HCT116 (cell line): ENCODE measurements around the gene USP46. TPM values are rescaled to one million over a fixed set of nuclear protein-coding genes. Genes with fewer than 3 reads are reported as not detected.

Experiments used
- ATAC-seq: fragments of 200-7000 bp; cut with Tn5 transposase; 2 replicates; pipeline ENCODE4 v1.9.1; 2020; ENCODE audit warnings: mild to moderate bottlenecking, moderate library complexity
- BruUV-seq: library from RNA; stranded (reverse); fragments of 400-500 nt; replicated peaks from 2 replicates; lab custom pipeline; 2021; lab: Mats Ljungman, UMichigan
- CTCF ChIA-PET: fragments of 300-600 bp; sonication (Branson Sonifier 250); formaldehyde crosslinking; loops from one replicate; lab custom pipeline; 2021; ENCODE audit warnings: antibody characterized with exemption; lab: Charles Lee
- POLR2A ChIA-PET: fragments of 300-600, 350-600 bp; sonication (Branson Sonifier 250); formaldehyde crosslinking; loops from one replicate; lab custom pipeline; 2021; ENCODE audit warnings: antibody characterized with exemption; lab: Charles Lee
- RAD21 ChIA-PET, 2 experiments: fragments of 300-600 bp; sonication (Branson Sonifier 250); formaldehyde crosslinking; loops; one replicate each; lab custom pipeline; 2023; ENCODE audit warnings: low total read pairs in 2 of 2; ENCODE audit not compliant: uncharacterized antibody in 2 of 2, unreplicated experiment in 2 of 2, low non-redundant PET in 1 of 2; lab: Charles Lee
- DNase-seq: peaks from one replicate; pipeline ENCODE4 v3.0.0-alpha.2; 2010; ENCODE audit warnings: low read depth, low spot score
- H2AFZ ChIP-seq: fragments of 200-600 bp; shearing (Covaris generic), sonication (generic); 2 replicates; pipeline ENCODE4 v1.6.1; 2017; ENCODE audit warnings: low read depth, mixed run types, mixed read lengths, antibody characterized with exemption, low read length; ENCODE audit not compliant: poor library complexity, severe bottlenecking
- H3K27ac ChIP-seq: 2 replicates; pipeline ENCODE4 v1.5.1; 2012; ENCODE audit warnings: low read depth, low read length
- H3K27me3 ChIP-seq: fragments of 200-600 bp; sonication (generic); 2 replicates; pipeline ENCODE4 v1.6.1; 2016; ENCODE audit warnings: mixed run types, low read length, mixed read lengths; ENCODE audit not compliant: insufficient read depth
- H3K36me3 ChIP-seq, 2 experiments: fragments of 200-500 bp in 1 of 2; fragments of 200-600 bp in 1 of 2; sonication (Bioruptor generic) in 1 of 2; sonication (generic) in 1 of 2; 2 replicates each; pipeline versions ENCODE4 v1.5.1 to v1.6.1; 2014 to 2016; ENCODE audit warnings: low read length in 2 of 2, inconsistent platforms in 1 of 2, mixed read lengths in 1 of 2, mixed run types in 1 of 2; ENCODE audit not compliant: insufficient read depth in 2 of 2, control insufficient read depth in 1 of 2
- H3K4me1 ChIP-seq, 2 experiments: fragments of 200-600 bp in 1 of 2; sonication (generic) in 1 of 2; 2 replicates each; pipeline versions ENCODE4 v1.5.1 to v1.6.1; 2012 to 2017; ENCODE audit warnings: low read length in 2 of 2, inconsistent platforms in 1 of 2, mild to moderate bottlenecking in 1 of 2, mixed read lengths in 1 of 2, mixed run types in 1 of 2, moderate library complexity in 1 of 2; ENCODE audit not compliant: insufficient read depth in 2 of 2, control insufficient read depth in 1 of 2
- H3K4me2 ChIP-seq: fragments of 200-600 bp; sonication (generic); 2 replicates; pipeline ENCODE4 v1.6.1; 2017; ENCODE audit warnings: mixed run types, low read length, mixed read lengths
- H3K4me3 ChIP-seq, 2 experiments: fragments of 200-600 bp in 1 of 2; sonication (generic) in 1 of 2; replicated peaks in 1 of 2; 2 replicates each; pipeline ENCODE4 v1.5.1; 2011 to 2016; ENCODE audit warnings: low read length in 2 of 2, control low read depth in 1 of 2, low read depth in 1 of 2, mild to moderate bottlenecking in 1 of 2, mixed read lengths in 1 of 2, mixed run types in 1 of 2
- H3K79me2 ChIP-seq: fragments of 200-600 bp; sonication (generic); 2 replicates; pipeline ENCODE4 v1.6.1; 2017; ENCODE audit warnings: mild to moderate bottlenecking, mixed run types, low read length, moderate library complexity, mixed read lengths; ENCODE audit not compliant: insufficient read depth
- H3K9ac ChIP-seq: fragments of 200-600 bp; sonication (generic); 2 replicates; pipeline ENCODE4 v1.6.1; 2016; ENCODE audit warnings: low read length, mixed read lengths
- H3K9me2 ChIP-seq: fragments of 200-600 bp; sonication (generic), shearing (Covaris generic); 2 replicates; pipeline ENCODE4 v1.6.1; 2017; ENCODE audit warnings: mixed run types, mild to moderate bottlenecking, moderate library complexity; ENCODE audit not compliant: insufficient read depth
- H3K9me3 ChIP-seq, 2 experiments: fragments of 200-500 bp in 1 of 2; fragments of 200-600 bp in 1 of 2; sonication (Bioruptor generic) in 1 of 2; sonication (generic) in 1 of 2; 2 replicates each; pipeline ENCODE4 v1.6.1; 2014 to 2017; ENCODE audit warnings: low read length in 2 of 2, mixed read lengths in 2 of 2, inconsistent platforms in 1 of 2, low read depth in 1 of 2, mild to moderate bottlenecking in 1 of 2, mixed run types in 1 of 2, moderate library complexity in 1 of 2; ENCODE audit not compliant: control insufficient read depth in 1 of 2, insufficient read depth in 1 of 2
- H4K20me1 ChIP-seq: fragments of 200-600 bp; sonication (generic), shearing (Covaris generic); 2 replicates; pipeline ENCODE4 v1.6.1; 2017; ENCODE audit warnings: mixed run types, mild to moderate bottlenecking, moderate library complexity; ENCODE audit not compliant: insufficient read depth
- CBX3 ChIP-seq: IDR thresholded peaks from 2 replicates; pipeline ENCODE4 v1.6.1; 2012; ENCODE audit warnings: low read depth
- CEBPB ChIP-seq: IDR thresholded peaks from 2 replicates; pipeline ENCODE4 v1.6.1; 2012; ENCODE audit warnings: low read depth
- EGR1 ChIP-seq: IDR thresholded peaks from 2 replicates; pipeline ENCODE4 v1.6.1; 2012; ENCODE audit warnings: low read depth
- EZH2 ChIP-seq: fragments of 200-600 bp; sonication (generic); IDR thresholded peaks from 2 replicates; pipeline ENCODE4 v1.6.1; 2017; ENCODE audit warnings: antibody characterized with exemption, mixed run types
- JUND ChIP-seq: IDR thresholded peaks from 2 replicates; pipeline ENCODE4 v1.6.1; 2012
- RAD21 ChIP-seq: IDR thresholded peaks from 2 replicates; pipeline ENCODE4 v1.6.1; 2012; ENCODE audit warnings: low read depth, mild to moderate bottlenecking
- SIN3A ChIP-seq: IDR thresholded peaks from 2 replicates; pipeline ENCODE4 v1.6.1; 2012; ENCODE audit warnings: low read depth
- SP1 ChIP-seq: IDR thresholded peaks from 2 replicates; pipeline ENCODE4 v1.6.1; 2012; ENCODE audit warnings: low read depth
- SRF ChIP-seq: IDR thresholded peaks from 2 replicates; pipeline ENCODE4 v1.6.1; 2012; ENCODE audit warnings: low read depth
- TCF7L2 ChIP-seq: IDR thresholded peaks from 2 replicates; pipeline ENCODE4 v1.7.0; 2011; ENCODE audit warnings: borderline replicate concordance, inconsistent platforms; ENCODE audit not compliant: insufficient read depth, insufficient read length; ENCODE audit errors: extremely low read depth
- YY1 ChIP-seq: IDR thresholded peaks from 2 replicates; pipeline ENCODE4 v1.6.1; 2011; ENCODE audit warnings: low read length, low read depth, moderate library complexity, mild to moderate bottlenecking; ENCODE audit not compliant: insufficient replicate concordance; ENCODE audit errors: extremely low read depth
- intact Hi-C: fragments of 100-400 bp; cut with micrococcal nuclease; formaldehyde crosslinking; loops from 2 replicates; pipeline ENCODE4 v1.10.0; 2022
- total RNA-seq: library from RNA; stranded (reverse); gene quantifications from one replicate; pipeline ENCODE4 v1.2.1, GENCODE V29; 2021; ENCODE audit not compliant: unreplicated experiment
- TF ChIP-seq, protein P1 (sequence below), 3 experiments: fragments of 200-600 bp in 1 of 3; sonication (generic) in 1 of 3; IDR thresholded peaks in 2 of 3; conservative IDR thresholded peaks in 1 of 3; 2 replicates each; pipeline ENCODE4 v1.5.1; 2012 to 2017; ENCODE audit warnings: low read depth in 2 of 3, low read length in 2 of 3, antibody characterized with exemption in 1 of 3, borderline replicate concordance in 1 of 3, control low read depth in 1 of 3, mild to moderate bottlenecking in 1 of 3, mixed read lengths in 1 of 3, mixed run types in 1 of 3, moderate library complexity in 1 of 3; ENCODE audit not compliant: insufficient read depth in 1 of 3
- TF ChIP-seq, protein P2 (sequence below): IDR thresholded peaks from 2 replicates; pipeline ENCODE4 v1.6.1; 2012
- TF ChIP-seq, protein P3 (sequence below): IDR thresholded peaks from 2 replicates; pipeline ENCODE4 v1.6.1; 2012; ENCODE audit warnings: low read depth

The USP46 gene
- total RNA-seq, 1 experiment from 2014 or later: 36.6 TPM

DNA sequence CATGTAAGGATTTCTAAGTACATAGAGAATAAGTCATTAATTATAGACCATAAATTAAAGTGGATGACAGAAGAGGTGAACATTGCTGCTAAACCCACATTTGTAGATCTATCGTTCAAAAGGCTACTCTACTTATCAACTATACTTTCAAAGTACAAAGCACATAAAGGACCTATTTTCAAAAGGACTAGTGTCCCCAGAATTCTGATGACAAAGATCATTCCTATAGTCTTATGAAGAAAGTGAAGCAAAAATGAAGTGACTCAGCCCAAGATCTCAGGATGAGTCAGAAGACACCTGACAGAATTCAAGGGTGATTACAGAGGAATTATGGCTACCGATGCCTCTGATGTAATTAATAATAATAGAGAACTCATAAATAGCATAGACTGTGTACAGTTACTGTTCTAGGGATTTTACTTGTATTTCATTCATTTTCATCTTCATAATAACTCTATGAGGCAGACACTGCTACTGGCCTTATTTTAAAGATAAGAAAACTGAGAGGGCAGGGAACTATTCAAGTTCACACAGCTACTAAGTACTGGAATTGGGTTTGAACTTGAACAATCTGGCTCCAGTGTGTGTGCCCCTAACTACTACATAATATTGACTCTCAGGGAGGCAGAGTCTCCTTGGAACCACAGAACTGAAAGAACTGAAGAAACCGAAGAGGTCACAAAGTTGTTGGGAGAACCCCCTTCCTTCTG lies 17.1 kb downstream of the USP46 start (continued):
- TF ChIP-seq, protein P1, sequence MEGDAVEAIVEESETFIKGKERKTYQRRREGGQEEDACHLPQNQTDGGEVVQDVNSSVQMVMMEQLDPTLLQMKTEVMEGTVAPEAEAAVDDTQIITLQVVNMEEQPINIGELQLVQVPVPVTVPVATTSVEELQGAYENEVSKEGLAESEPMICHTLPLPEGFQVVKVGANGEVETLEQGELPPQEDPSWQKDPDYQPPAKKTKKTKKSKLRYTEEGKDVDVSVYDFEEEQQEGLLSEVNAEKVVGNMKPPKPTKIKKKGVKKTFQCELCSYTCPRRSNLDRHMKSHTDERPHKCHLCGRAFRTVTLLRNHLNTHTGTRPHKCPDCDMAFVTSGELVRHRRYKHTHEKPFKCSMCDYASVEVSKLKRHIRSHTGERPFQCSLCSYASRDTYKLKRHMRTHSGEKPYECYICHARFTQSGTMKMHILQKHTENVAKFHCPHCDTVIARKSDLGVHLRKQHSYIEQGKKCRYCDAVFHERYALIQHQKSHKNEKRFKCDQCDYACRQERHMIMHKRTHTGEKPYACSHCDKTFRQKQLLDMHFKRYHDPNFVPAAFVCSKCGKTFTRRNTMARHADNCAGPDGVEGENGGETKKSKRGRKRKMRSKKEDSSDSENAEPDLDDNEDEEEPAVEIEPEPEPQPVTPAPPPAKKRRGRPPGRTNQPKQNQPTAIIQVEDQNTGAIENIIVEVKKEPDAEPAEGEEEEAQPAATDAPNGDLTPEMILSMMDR (IDR thresholded peaks at IDR 0.05 in 2 of 3, conservative IDR thresholded peaks at IDR 0.05 in 1 of 3; ENCODE audit: borderline replicate concordance in 1 of 3, insufficient read depth in 1 of 3, low read depth in 2 of 3, low read length in 2 of 3): no peak
- TF ChIP-seq SIN3A (0 out of 2 replicates have a peak, but pooled peaks have one; percentile 64), RAD21 (no peak), EGR1 (no peak), CBX3 (peak; percentile 76; the same call in 1 of the 2 replicates), YY1 (peak; percentile 30), JUND (peak; percentile 90), TCF7L2 (no peak)

DNA sequence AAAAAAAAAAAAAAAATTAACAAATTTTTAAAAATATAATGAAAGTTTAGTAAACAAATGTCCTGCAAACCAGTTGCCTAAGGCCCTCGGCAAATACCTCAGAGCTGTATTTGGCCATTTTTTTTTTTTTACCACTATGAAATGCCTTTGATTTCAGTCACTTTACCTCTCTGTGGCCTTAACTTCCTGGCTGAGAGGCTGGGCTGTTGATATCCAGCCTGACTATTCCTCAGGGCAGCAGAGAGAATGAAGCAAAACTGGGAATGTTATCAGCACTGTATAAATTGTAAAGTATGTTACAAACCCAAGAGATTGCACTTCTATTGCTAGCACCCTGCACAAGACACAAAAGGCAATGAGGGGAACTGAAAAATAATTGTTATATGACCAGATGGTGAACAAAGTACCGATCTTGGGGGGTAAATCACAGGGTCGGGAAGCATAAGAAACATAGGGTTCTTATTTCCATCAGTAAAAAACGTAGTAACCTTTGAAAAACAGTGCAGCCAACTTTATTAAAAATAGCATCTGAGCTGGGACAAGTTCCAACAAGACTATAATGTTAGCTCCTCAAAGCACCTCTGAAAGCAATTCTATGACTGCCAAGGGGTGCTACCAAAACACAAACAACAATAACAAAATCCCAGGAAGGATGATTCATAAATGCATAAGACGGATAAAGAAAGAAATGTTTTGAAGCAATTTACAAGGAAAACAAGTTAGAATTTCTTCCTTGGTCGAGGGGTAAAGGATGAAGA lies 18.1 kb downstream of the USP46 start:
- BruUV-seq: TSS peak; percentile 23

More for the DNA sequence above, 18.1 kb downstream of the USP46 start:
- peaks cover 53% of the 10 kb centered on the region for H3K79me2 ChIP-seq
- no peak overlapping the region for H2AFZ ChIP-seq
- no peaks in the 10 kb centered on the region for H3K27me3 ChIP-seq
- ChIA-PET POLR2A (interaction anchor here (1.6 kb wide), 1 partner anchor 71 kb away, joined by 5 read pairs; no protein-coding TSS in a partner anchor), RAD21 (no interaction called here), CTCF (no interaction called here)
- DNase-seq: peak; percentile 53
- H3K9me3 ChIP-seq: no peaks in the 10 kb centered on the region
- H3K36me3 ChIP-seq: no peaks in the 10 kb centered on the region
- H3K9ac ChIP-seq: peak overlapping the region; percentile 8
- peaks cover 49 to 72% of the 10 kb centered on the region in 2 experiments for H3K4me1 ChIP-seq
- H3K27ac ChIP-seq: peak overlapping the region; percentile 94
- intact Hi-C loops: loop anchor here (5.0 kb wide), 1 partner anchor 71 kb away; no protein-coding TSS in a partner anchor
- TF ChIP-seq, protein P2, sequence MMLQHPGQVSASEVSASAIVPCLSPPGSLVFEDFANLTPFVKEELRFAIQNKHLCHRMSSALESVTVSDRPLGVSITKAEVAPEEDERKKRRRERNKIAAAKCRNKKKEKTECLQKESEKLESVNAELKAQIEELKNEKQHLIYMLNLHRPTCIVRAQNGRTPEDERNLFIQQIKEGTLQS: no peak
- TF ChIP-seq JUND (peak; percentile 46; the same call in 1 of the 2 replicates), EGR1 (no peak), SRF (no peak), EZH2 (no peak), CEBPB (peak; percentile 40; the same call in 1 of the 2 replicates), SP1 (0 out of 2 replicates have a peak, but pooled peaks have one; percentile 3), YY1 (no peak)
- TF ChIP-seq, protein P3, sequence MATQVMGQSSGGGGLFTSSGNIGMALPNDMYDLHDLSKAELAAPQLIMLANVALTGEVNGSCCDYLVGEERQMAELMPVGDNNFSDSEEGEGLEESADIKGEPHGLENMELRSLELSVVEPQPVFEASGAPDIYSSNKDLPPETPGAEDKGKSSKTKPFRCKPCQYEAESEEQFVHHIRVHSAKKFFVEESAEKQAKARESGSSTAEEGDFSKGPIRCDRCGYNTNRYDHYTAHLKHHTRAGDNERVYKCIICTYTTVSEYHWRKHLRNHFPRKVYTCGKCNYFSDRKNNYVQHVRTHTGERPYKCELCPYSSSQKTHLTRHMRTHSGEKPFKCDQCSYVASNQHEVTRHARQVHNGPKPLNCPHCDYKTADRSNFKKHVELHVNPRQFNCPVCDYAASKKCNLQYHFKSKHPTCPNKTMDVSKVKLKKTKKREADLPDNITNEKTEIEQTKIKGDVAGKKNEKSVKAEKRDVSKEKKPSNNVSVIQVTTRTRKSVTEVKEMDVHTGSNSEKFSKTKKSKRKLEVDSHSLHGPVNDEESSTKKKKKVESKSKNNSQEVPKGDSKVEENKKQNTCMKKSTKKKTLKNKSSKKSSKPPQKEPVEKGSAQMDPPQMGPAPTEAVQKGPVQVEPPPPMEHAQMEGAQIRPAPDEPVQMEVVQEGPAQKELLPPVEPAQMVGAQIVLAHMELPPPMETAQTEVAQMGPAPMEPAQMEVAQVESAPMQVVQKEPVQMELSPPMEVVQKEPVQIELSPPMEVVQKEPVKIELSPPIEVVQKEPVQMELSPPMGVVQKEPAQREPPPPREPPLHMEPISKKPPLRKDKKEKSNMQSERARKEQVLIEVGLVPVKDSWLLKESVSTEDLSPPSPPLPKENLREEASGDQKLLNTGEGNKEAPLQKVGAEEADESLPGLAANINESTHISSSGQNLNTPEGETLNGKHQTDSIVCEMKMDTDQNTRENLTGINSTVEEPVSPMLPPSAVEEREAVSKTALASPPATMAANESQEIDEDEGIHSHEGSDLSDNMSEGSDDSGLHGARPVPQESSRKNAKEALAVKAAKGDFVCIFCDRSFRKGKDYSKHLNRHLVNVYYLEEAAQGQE: no peak
- H3K4me3 ChIP-seq: peak overlapping the region; percentile 7 to 36; a peak in 2 of 4 replicates
- H3K9me2 ChIP-seq: no peaks in the 10 kb centered on the region
- ATAC-seq: peak; percentile 29
- H3K4me2 ChIP-seq: peak overlapping the region; percentile 66
- H4K20me1 ChIP-seq: peaks cover 9% of the 10 kb centered on the region; the same call in 1 of the 2 replicates
